ENCODE measurements around the gene CA10. TPM values are rescaled to one million over a fixed set of nuclear protein-coding genes. Genes with fewer than 3 reads are reported as not detected.

The CA10 gene
- total RNA-seq, 1 experiment from 2014 or later: 0.46 TPM

DNA sequence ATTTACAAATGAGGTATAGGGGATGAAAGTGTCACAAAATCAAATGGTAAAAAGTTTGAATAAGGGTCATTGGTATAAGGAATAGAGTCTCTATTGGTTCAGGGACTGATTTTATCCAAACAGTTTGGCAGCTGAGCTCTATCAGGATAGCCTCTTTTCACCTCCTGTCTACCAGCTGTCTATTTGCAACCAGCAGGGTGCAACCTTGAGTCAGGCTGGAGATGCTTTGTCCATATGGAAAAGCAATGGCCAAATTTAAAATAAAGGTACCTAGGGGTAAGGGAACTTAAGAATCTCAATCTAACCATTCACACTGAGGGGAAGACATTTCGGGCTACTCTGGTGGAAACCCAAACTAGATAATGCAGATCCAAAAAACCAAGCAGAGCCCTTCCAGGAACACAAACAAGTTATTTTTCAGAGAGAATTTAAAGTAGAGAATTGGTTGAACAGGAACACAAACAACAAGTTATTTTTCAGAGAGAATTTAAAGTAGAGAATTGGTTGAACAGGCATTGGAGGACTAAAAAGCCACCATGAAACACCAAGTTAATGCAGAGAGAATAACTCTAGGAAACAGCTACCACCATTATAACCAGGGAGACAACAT is 12.6 kb upstream of the CA10 start:
- TF ChIP-seq, protein P1, sequence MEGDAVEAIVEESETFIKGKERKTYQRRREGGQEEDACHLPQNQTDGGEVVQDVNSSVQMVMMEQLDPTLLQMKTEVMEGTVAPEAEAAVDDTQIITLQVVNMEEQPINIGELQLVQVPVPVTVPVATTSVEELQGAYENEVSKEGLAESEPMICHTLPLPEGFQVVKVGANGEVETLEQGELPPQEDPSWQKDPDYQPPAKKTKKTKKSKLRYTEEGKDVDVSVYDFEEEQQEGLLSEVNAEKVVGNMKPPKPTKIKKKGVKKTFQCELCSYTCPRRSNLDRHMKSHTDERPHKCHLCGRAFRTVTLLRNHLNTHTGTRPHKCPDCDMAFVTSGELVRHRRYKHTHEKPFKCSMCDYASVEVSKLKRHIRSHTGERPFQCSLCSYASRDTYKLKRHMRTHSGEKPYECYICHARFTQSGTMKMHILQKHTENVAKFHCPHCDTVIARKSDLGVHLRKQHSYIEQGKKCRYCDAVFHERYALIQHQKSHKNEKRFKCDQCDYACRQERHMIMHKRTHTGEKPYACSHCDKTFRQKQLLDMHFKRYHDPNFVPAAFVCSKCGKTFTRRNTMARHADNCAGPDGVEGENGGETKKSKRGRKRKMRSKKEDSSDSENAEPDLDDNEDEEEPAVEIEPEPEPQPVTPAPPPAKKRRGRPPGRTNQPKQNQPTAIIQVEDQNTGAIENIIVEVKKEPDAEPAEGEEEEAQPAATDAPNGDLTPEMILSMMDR (conservative IDR thresholded peaks at IDR 0.05): peak; percentile 81
- H3K18ac ChIP-seq (ENCODE audit: insufficient read length, low read depth, low read length): no peak overlapping the region
- no peak overlapping the region for H4K8ac ChIP-seq (replicated peaks; ENCODE audit: insufficient read length, low read depth, low read length)
- no peak overlapping the region for H2BK120ac ChIP-seq (ENCODE audit: low read depth, low read length, poor library complexity, severe bottlenecking)
- H3K56ac ChIP-seq (ENCODE audit: insufficient read length, low read depth, low read length): no peak overlapping the region
- peak; percentile 64 for DNase-seq
- H2BK15ac ChIP-seq (ENCODE audit: low read depth, low read length): no peak overlapping the region
- no peak overlapping the region for H3K27ac Mint-ChIP-seq
- no peak overlapping the region for H4K91ac ChIP-seq (ENCODE audit: insufficient read length, low read depth, low read length)
- H3K79me1 ChIP-seq (ENCODE audit: insufficient read depth, low read depth, low read length, poor library complexity, severe bottlenecking): no peaks in the 10 kb centered on the region
- no peak overlapping the region for H3K23ac ChIP-seq (ENCODE audit: insufficient read length, low read depth, low read length)
- H2AFZ ChIP-seq (ENCODE audit: low read length): no peak overlapping the region
- H3T11ph ChIP-seq (ENCODE audit: low read length): no peak overlapping the region
- H3K27ac ChIP-seq (ENCODE audit: insufficient read length, low read depth, low read length): no peak overlapping the region
- H2AK5ac ChIP-seq (ENCODE audit: insufficient read length, low read length): no peak overlapping the region
- H3K4me1 ChIP-seq (ENCODE audit: insufficient read depth, low read length): no peaks in the 10 kb centered on the region
- H4K5ac ChIP-seq (ENCODE audit: insufficient read length, low read depth, low read length): no peak overlapping the region
- no peaks in the 10 kb centered on the region for H3K36me3 Mint-ChIP-seq (ENCODE audit: insufficient read depth in 1 of 3, low read depth in 3 of 3)
- no peak overlapping the region for H2BK20ac ChIP-seq (ENCODE audit: low read depth, low read length, poor library complexity, severe bottlenecking)
- H3K23me2 ChIP-seq (ENCODE audit: insufficient read length, low read depth, low read length, poor library complexity, severe bottlenecking): no peaks in the 10 kb centered on the region
- no peaks in the 10 kb centered on the region for H3K9me3 Mint-ChIP-seq
- WGBS (ENCODE audit: extremely low coverage, insufficient read length, low lambda C conversion rate): no CpG with 5 or more reads among the region's 1 CpG
- H3K4me3 Mint-ChIP-seq: no peak overlapping the region
- H3K27me3 Mint-ChIP-seq (ENCODE audit: low read depth): no peaks in the 10 kb centered on the region
- H3K4me2 ChIP-seq (ENCODE audit: insufficient read depth, insufficient read length, low read length): no peak overlapping the region
- H3K79me2 ChIP-seq (ENCODE audit: insufficient read depth, low read length): no peaks in the 10 kb centered on the region
- H3K9ac ChIP-seq (ENCODE audit: extremely low read depth, insufficient read length, low read length): no peak overlapping the region
- no peak overlapping the region for H2BK12ac ChIP-seq (ENCODE audit: insufficient read length, low read depth, low read length)
- peaks cover 0 to 6% of the 10 kb centered on the region in 2 experiments; a peak in 2 of 4 replicates for H3K4me1 Mint-ChIP-seq
- H3K9me3 ChIP-seq (ENCODE audit: control insufficient read depth, low read depth, low read length): no peaks in the 10 kb centered on the region
- no peak overlapping the region for H3K14ac ChIP-seq (ENCODE audit: insufficient read depth, low read length)
- H3K4ac ChIP-seq (ENCODE audit: low read depth, low read length): no peak overlapping the region
- H4K20me1 ChIP-seq (ENCODE audit: control insufficient read depth, insufficient read depth, insufficient read length): no peaks in the 10 kb centered on the region
- no peaks in the 10 kb centered on the region for H3K27me3 ChIP-seq (ENCODE audit: insufficient read depth, low read length)
- H2BK5ac ChIP-seq (ENCODE audit: insufficient read length, low read length): no peak overlapping the region

Measured in H9 (cell line).